MM.1S (cell line): ENCODE results near the gene PRSS27.

Source experiments
- EZH2 ChIP-seq: fragments of 300-600 bp; sonication (generic); optimal IDR thresholded peaks from 2 replicates; pipeline ENCODE3; 2017; ENCODE audit warnings: low read depth, mild to moderate bottlenecking, antibody characterized with exemption, low read length, mixed read lengths
- EZH2phosphoT487 ChIP-seq: fragments of 300-600 bp; sonication (generic); IDR thresholded peaks from 2 replicates; pipeline ENCODE4 v1.6.1; 2018; ENCODE audit warnings: antibody characterized with exemption, low read length
- TF ChIP-seq, protein P1 (sequence below): fragments of 300-600 bp; sonication (generic); IDR thresholded peaks from 2 replicates; pipeline ENCODE4 v1.5.1; 2016; ENCODE audit warnings: antibody characterized with exemption, low read length, mixed read lengths

DNA sequence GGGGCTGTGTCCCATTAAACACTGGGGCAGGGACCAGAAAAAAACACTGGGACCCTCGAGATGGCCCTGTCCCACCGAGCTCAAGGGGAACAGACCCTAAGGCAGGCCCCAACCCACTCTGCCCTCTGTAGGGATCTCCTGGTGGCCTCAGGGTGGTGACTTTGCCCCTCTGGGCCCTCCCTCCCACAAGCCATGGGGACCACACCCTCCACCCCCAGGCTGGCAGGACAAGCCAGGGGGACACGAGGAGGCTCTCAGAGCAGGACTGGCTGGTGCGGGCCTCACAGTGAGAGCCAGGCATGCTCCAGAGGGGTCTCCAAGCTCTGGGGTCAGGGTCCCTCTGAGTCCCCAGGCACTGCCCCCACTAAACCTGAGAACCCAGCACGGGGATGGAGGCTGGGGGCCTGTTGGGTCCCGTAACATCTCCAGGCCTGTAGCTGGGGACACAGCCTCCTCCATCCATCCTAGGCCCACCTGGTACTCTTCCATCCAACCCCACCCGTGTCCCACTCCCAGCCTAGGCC is 17.9 kb upstream of the PRSS27 start:
- TF ChIP-seq, protein P1, sequence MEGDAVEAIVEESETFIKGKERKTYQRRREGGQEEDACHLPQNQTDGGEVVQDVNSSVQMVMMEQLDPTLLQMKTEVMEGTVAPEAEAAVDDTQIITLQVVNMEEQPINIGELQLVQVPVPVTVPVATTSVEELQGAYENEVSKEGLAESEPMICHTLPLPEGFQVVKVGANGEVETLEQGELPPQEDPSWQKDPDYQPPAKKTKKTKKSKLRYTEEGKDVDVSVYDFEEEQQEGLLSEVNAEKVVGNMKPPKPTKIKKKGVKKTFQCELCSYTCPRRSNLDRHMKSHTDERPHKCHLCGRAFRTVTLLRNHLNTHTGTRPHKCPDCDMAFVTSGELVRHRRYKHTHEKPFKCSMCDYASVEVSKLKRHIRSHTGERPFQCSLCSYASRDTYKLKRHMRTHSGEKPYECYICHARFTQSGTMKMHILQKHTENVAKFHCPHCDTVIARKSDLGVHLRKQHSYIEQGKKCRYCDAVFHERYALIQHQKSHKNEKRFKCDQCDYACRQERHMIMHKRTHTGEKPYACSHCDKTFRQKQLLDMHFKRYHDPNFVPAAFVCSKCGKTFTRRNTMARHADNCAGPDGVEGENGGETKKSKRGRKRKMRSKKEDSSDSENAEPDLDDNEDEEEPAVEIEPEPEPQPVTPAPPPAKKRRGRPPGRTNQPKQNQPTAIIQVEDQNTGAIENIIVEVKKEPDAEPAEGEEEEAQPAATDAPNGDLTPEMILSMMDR: no peak
- TF ChIP-seq EZH2 (no peak), EZH2phosphoT487 (no peak)
